ENCODE measurements around the gene FMO1. TPM values are rescaled to one million over a fixed set of nuclear protein-coding genes. Genes with fewer than 3 reads are reported as not detected.

Gene FMO1
- total and polyA plus RNA-seq, 2 donors (not counting 1 experiment from before 2014, with no cell fraction given), result 0.48 TPM; not detected in 1

- intact Hi-C loops (cut with micrococcal nuclease), result no loop called here
- TF ChIP-seq CTCF (IDR thresholded peaks at IDR 0.05) (no peak), EZH2 (IDR thresholded peaks at IDR 0.05; ENCODE audit: borderline replicate concordance, insufficient read depth, low read depth, low read length, poor library complexity, severe bottlenecking) (no peak)
- H3K4me1 Mint-ChIP-seq, result no peaks in the 10 kb centered on the region
- Histone ChIP-seq H3K4me1 (ENCODE audit: control insufficient read depth in 2 of 2, insufficient read depth in 2 of 2, low read length in 2 of 2) (no peaks in the 10 kb centered on the region), H3K9ac (ENCODE audit: low read length) (no peak overlapping the region), H2AFZ (ENCODE audit: insufficient read depth, low read depth, low read length, poor library complexity, severe bottlenecking) (no peak overlapping the region), H4K20me1 (ENCODE audit: control insufficient read depth, insufficient read depth, low read length, poor library complexity, severe bottlenecking) (no peaks in the 10 kb centered on the region), H3K79me2 (ENCODE audit: control insufficient read depth, insufficient read depth, low read length) (no peaks in the 10 kb centered on the region), H3K36me3 (replicated peaks in 1 of 2; ENCODE audit: control extremely low read depth in 1 of 2, control insufficient read depth in 1 of 2, extremely low read depth in 1 of 2, insufficient read depth in 2 of 2, low read length in 1 of 2) (no peaks in the 10 kb centered on the region), H3K27ac (ENCODE audit: low read length in 2 of 2) (no peak overlapping the region), H3K9me3 (ENCODE audit: control extremely low read depth in 1 of 3, control insufficient read depth in 2 of 3, insufficient read depth in 1 of 3, low read length in 2 of 3) (no peaks in the 10 kb centered on the region), H3K27me3 (replicated peaks in 1 of 4; ENCODE audit: control extremely low read depth in 1 of 4, control insufficient read depth in 3 of 4, insufficient read depth in 4 of 4, low read length in 3 of 4) (no peaks in the 10 kb centered on the region), H3K4me3 (ENCODE audit: control extremely low read depth in 1 of 5, extremely low read depth in 1 of 5, insufficient read depth in 1 of 5, low read depth in 2 of 5, low read length in 4 of 5) (no peak overlapping the region), H3K4me2 (replicated peaks; ENCODE audit: low read depth, low read length, poor library complexity, severe bottlenecking) (no peak overlapping the region)
- no peak for DNase-seq
- CTCF ChIA-PET, result no interaction called here
- H3K4me3 Mint-ChIP-seq, result no peak overlapping the region
- WGBS (ENCODE audit: insufficient coverage), result 98% methylated on average over 5 of the region's 7 CpGs
- H3K27me3 Mint-ChIP-seq, result no peaks in the 10 kb centered on the region
- H3K27ac Mint-ChIP-seq, result no peak overlapping the region
- POLR2A ChIA-PET, result no interaction called here
- H3K9me3 Mint-ChIP-seq (ENCODE audit: insufficient read depth), result no peaks in the 10 kb centered on the region
- no peak for ATAC-seq (ENCODE audit: low read depth)
Measured at GRCh38 chr1:171329251-171329650, 81.0 kb downstream of the FMO1 start.

DNA sequence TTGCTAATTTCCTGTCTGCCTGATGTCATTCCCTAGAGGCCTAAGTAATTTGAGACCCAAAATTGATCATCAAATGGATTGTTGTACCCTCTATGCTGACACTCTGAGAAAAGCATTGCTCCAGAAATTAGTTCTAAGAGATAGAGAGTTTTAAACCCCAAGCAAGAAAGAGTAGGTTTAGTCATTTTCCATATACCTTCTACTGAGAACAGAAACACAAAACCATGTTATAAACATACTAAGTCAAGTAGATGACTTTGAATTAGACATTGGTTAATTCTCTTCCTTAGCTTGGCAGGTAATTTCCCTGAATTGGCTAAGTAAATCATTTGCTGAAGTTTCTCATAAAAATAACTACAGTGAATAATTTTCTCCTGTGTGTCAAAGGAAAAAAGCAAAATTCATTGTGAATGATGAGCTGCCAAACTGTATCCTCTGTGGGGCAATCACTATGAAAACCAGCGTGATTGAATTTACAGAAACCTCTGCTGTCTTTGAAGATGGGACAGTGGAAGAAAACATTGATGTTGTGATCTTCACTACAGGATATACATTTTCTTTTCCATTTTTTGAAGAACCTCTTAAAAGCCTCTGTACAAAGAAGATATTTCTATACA is 85.8 kb downstream of the FMO1 start:
- H3K27me3 Mint-ChIP-seq, result no peaks in the 10 kb centered on the region
- Histone ChIP-seq H3K27ac (ENCODE audit: low read length in 2 of 2) (no peak overlapping the region), H3K9me3 (ENCODE audit: control extremely low read depth in 1 of 3, control insufficient read depth in 2 of 3, insufficient read depth in 1 of 3, low read length in 2 of 3) (no peaks in the 10 kb centered on the region), H3K4me1 (ENCODE audit: control insufficient read depth in 2 of 2, insufficient read depth in 2 of 2, low read length in 2 of 2) (no peaks in the 10 kb centered on the region), H3K79me2 (ENCODE audit: control insufficient read depth, insufficient read depth, low read length) (no peaks in the 10 kb centered on the region), H3K27me3 (replicated peaks in 1 of 4; ENCODE audit: control extremely low read depth in 1 of 4, control insufficient read depth in 3 of 4, insufficient read depth in 4 of 4, low read length in 3 of 4) (no peaks in the 10 kb centered on the region), H3K9ac (ENCODE audit: low read length) (no peak overlapping the region), H3K4me2 (replicated peaks; ENCODE audit: low read depth, low read length, poor library complexity, severe bottlenecking) (no peak overlapping the region), H2AFZ (ENCODE audit: insufficient read depth, low read depth, low read length, poor library complexity, severe bottlenecking) (no peak overlapping the region), H4K20me1 (ENCODE audit: control insufficient read depth, insufficient read depth, low read length, poor library complexity, severe bottlenecking) (no peaks in the 10 kb centered on the region), H3K36me3 (replicated peaks in 1 of 2; ENCODE audit: control extremely low read depth in 1 of 2, control insufficient read depth in 1 of 2, extremely low read depth in 1 of 2, insufficient read depth in 2 of 2, low read length in 1 of 2) (no peaks in the 10 kb centered on the region), H3K4me3 (ENCODE audit: control extremely low read depth in 1 of 5, extremely low read depth in 1 of 5, insufficient read depth in 1 of 5, low read depth in 2 of 5, low read length in 4 of 5) (no peak overlapping the region)
- H3K4me3 Mint-ChIP-seq, result no peak overlapping the region
- intact Hi-C loops (cut with micrococcal nuclease), result no loop called here
- no peaks in the 10 kb centered on the region for H3K9me3 Mint-ChIP-seq (ENCODE audit: insufficient read depth)
- CTCF ChIA-PET, result interaction anchor here (2.2 kb wide), 1 partner anchor 20 kb away, joined by 9 read pairs; the partner anchor contains the start of gene FMO4
- POLR2A ChIA-PET, result no interaction called here
- TF ChIP-seq EZH2 (IDR thresholded peaks at IDR 0.05; ENCODE audit: borderline replicate concordance, insufficient read depth, low read depth, low read length, poor library complexity, severe bottlenecking), result no peak
- TF ChIP-seq CTCF (IDR thresholded peaks at IDR 0.05), result no peak
- H3K27ac Mint-ChIP-seq, result no peak overlapping the region
- no peaks in the 10 kb centered on the region for H3K4me1 Mint-ChIP-seq
- WGBS (ENCODE audit: insufficient coverage), result no CpG with 5 or more reads among the region's 1 CpG
- ATAC-seq (ENCODE audit: low read depth) (no peak), DNase-seq (no peak)

Small RNA genes within 50 kb of the gene (small RNA-seq; reads per million reads assigned to genes)
- not detected for gene RF00019 (ENCODE audit: insufficient read length, low read depth, low replicate concordance)

Other genes with a start within 250 kb of the FMO1 start
- not detected in 2 replicates for gene FMO3, start 157.6 kb upstream of the FMO1 start, total RNA-seq
- not detected in 2 replicates for gene FMO3, start 157.6 kb upstream of the FMO1 start, polyA plus RNA-seq
- gene FMO2, start 63.2 kb upstream of the FMO1 start, total RNA-seq, result not detected in 2 replicates
- not detected in 2 replicates for gene FMO2, start 63.2 kb upstream of the FMO1 start, polyA plus RNA-seq
- gene FMO4, start 65.7 kb downstream of the FMO1 start, total RNA-seq, result 3.0 and 3.5 TPM in 2 replicates
- gene FMO4, start 65.7 kb downstream of the FMO1 start, polyA plus RNA-seq, result 2.5 and 3.2 TPM in 2 replicates
- 300 and 305 TPM in 2 replicates for gene PRRC2C, start 237.0 kb downstream of the FMO1 start, total RNA-seq
- 65.4 and 82.9 TPM in 2 replicates for gene PRRC2C, start 237.0 kb downstream of the FMO1 start, polyA plus RNA-seq

All from B cell (primary cell).